Ishikawa (cell line): ENCODE data around the gene RNASEH2B.

Experiments
- CREB1 ChIP-seq: IDR thresholded peaks from 2 replicates; pipeline ENCODE4 v1.6.1; 2012; ENCODE audit warnings: low read depth
- EP300 ChIP-seq: IDR thresholded peaks from 2 replicates; pipeline ENCODE4 v1.6.1; 2012; ENCODE audit warnings: borderline replicate concordance
- FOXM1 ChIP-seq: IDR thresholded peaks from 2 replicates; pipeline ENCODE4 v1.6.1; 2012; ENCODE audit warnings: low read depth, borderline replicate concordance
- MAX ChIP-seq: IDR thresholded peaks from 2 replicates; pipeline ENCODE4 v1.6.1; 2012
- NFIC ChIP-seq: IDR thresholded peaks from 2 replicates; pipeline ENCODE4 v1.6.1; 2012
- RAD21 ChIP-seq: IDR thresholded peaks from 2 replicates; pipeline ENCODE4 v1.6.1; 2012; ENCODE audit warnings: low read depth
- REST ChIP-seq: IDR thresholded peaks from 2 replicates; pipeline ENCODE4 v1.6.1; 2012; ENCODE audit warnings: low read depth, mild to moderate bottlenecking
- TCF12 ChIP-seq: IDR thresholded peaks from 2 replicates; pipeline ENCODE4 v1.6.1; 2012; ENCODE audit warnings: low read depth
- TEAD4 ChIP-seq: IDR thresholded peaks from 2 replicates; pipeline ENCODE4 v1.6.1; 2012
- USF1 ChIP-seq: IDR thresholded peaks from 2 replicates; pipeline ENCODE4 v1.6.1; 2012
- YY1 ChIP-seq: IDR thresholded peaks from 2 replicates; pipeline ENCODE4 v1.6.1; 2012; ENCODE audit warnings: low read depth
- ZBTB7A ChIP-seq: IDR thresholded peaks from 2 replicates; pipeline ENCODE4 v1.6.1; 2012; ENCODE audit warnings: low read depth

GRCh38 chr13:51004111-51004865 lies 94.7 kb downstream of the RNASEH2B start:
- no peak for TF ChIP-seq CREB1
- no peak for TF ChIP-seq FOXM1
- no peak for TF ChIP-seq NFIC
- TF ChIP-seq YY1: no peak
- no peak for TF ChIP-seq USF1
- no peak for TF ChIP-seq RAD21
- no peak for TF ChIP-seq MAX
- no peak for TF ChIP-seq TCF12
- TF ChIP-seq EP300: no peak
- no peak for TF ChIP-seq ZBTB7A
- TF ChIP-seq TEAD4: no peak
- no peak for TF ChIP-seq REST
